HG02588 (cell line): ENCODE results near the gene JAG2.
"Not testable (repeated sequence)": the region's sequence is repeated elsewhere in the genome, so short reads cannot be mapped to it uniquely, and the experiment has no call there.

Experiments
- ATAC-seq: cut with Tn5 transposase; IDR thresholded peaks from one replicate; pipeline ENCODE4 v1.9.1; 2021; ENCODE audit warnings: mild to moderate bottlenecking, moderate library complexity; ENCODE audit not compliant: unreplicated experiment

Gene JAG2

GRCh38 chr14:105120056-105120455, 48.5 kb downstream of the JAG2 start:
- ATAC-seq = no peak

GRCh38 chr14:105119408-105120025, 49.1 kb downstream of the JAG2 start:
- ATAC-seq = no peak

GRCh38 chr14:105118646-105119407, 49.7 kb downstream of the JAG2 start:
- no peak for ATAC-seq

- ATAC-seq = no peak
Measured at GRCh38 chr14:105117710-105118385, 50.7 kb downstream of the JAG2 start.

- no peak for ATAC-seq
Measured at GRCh38 chr14:105117257-105117646, 51.3 kb downstream of the JAG2 start.

- no peak for ATAC-seq
Measured at GRCh38 chr14:105116451-105117256, 51.9 kb downstream of the JAG2 start.

GRCh38 chr14:105109243-105109642, 59.3 kb downstream of the JAG2 start:
- not testable (repeated sequence) for ATAC-seq

GRCh38 chr14:105108516-105108864, 60.1 kb downstream of the JAG2 start:
- ATAC-seq = no peak

GRCh38 chr14:105107781-105108515, 60.6 kb downstream of the JAG2 start:
- no peak for ATAC-seq

- ATAC-seq = no peak
Measured at GRCh38 chr14:105107351-105107750, 61.2 kb downstream of the JAG2 start.

GRCh38 chr14:105105158-105105557, 63.4 kb downstream of the JAG2 start:
- no peak for ATAC-seq

- no peak for ATAC-seq
Measured at GRCh38 chr14:105102893-105103292, 65.7 kb downstream of the JAG2 start.

GRCh38 chr14:105102361-105102870, 66.2 kb downstream of the JAG2 start:
- ATAC-seq = no peak

GRCh38 chr14:105100910-105101309, 67.7 kb downstream of the JAG2 start:
- ATAC-seq = no peak

- ATAC-seq = no peak
Measured at GRCh38 chr14:105099778-105100177, 68.8 kb downstream of the JAG2 start.

GRCh38 chr14:105098316-105098715, 70.3 kb downstream of the JAG2 start:
- ATAC-seq = no peak

GRCh38 chr14:105097794-105098127, 70.8 kb downstream of the JAG2 start:
- no peak for ATAC-seq

- no peak for ATAC-seq
Measured at GRCh38 chr14:105096206-105096875, 72.2 kb downstream of the JAG2 start.

GRCh38 chr14:105095236-105095805, 73.3 kb downstream of the JAG2 start:
- no peak for ATAC-seq
